Activated CD8-positive, alpha-beta T cell treated with anti-CD3 and anti-CD28 coated beads for 36 hours (primary cell): ENCODE results near the gene IL21R. TPM values are rescaled to one million over a fixed set of nuclear protein-coding genes. Genes with fewer than 3 reads are reported as not detected.
A peak's percentile ranks its signal among the peaks of the same experiment; 100 is the strongest.

ENCODE experiments used
- ATAC-seq: fragments of 200-7000 bp; cut with Tn5 transposase; one replicate; pipeline ENCODE4 v1.10.0; 2021; ENCODE audit warnings: mild to moderate bottlenecking, moderate library complexity
- CTCF ChIA-PET: fragments of 350-600 bp; sonication (Branson Sonifier 250); formaldehyde crosslinking; loops from one replicate; lab custom pipeline; 2021; ENCODE audit warnings: antibody characterized with exemption; lab: Charles Lee
- POLR2A ChIA-PET: fragments of 350-600 bp; sonication (Branson Sonifier 250); formaldehyde crosslinking; loops from one replicate; lab custom pipeline; 2021; ENCODE audit warnings: antibody characterized with exemption; lab: Charles Lee
- DNase-seq: peaks from one replicate; pipeline ENCODE4 v3.0.0-alpha.2; 2020
- H3K27ac Mint-ChIP-seq: one replicate; pipeline ENCODE4 v1.8.0; 2021; ENCODE audit warnings: mild to moderate bottlenecking, mixed read lengths
- H3K27me3 Mint-ChIP-seq: one replicate; pipeline ENCODE4 v1.8.0; 2021; ENCODE audit warnings: mixed read lengths
- H3K36me3 Mint-ChIP-seq: one replicate; pipeline ENCODE4 v1.8.0; 2021; ENCODE audit warnings: low read depth, mixed read lengths
- H3K4me1 Mint-ChIP-seq: one replicate; pipeline ENCODE4 v1.8.0; 2021; ENCODE audit warnings: low read depth, mixed read lengths
- H3K4me3 Mint-ChIP-seq: one replicate; pipeline ENCODE4 v1.8.0; 2021; ENCODE audit warnings: mild to moderate bottlenecking, moderate library complexity, mixed read lengths
- H3K9me3 Mint-ChIP-seq: one replicate; pipeline ENCODE4 v1.8.0; 2021; ENCODE audit warnings: mixed read lengths
- CTCF ChIP-seq: fragments of 200-600 bp; IDR thresholded peaks from one replicate; pipeline ENCODE4 v1.8.0; 2022; ENCODE audit warnings: antibody characterized with exemption, mild to moderate bottlenecking
- intact Hi-C: fragments of 100-400 bp; cut with micrococcal nuclease; formaldehyde crosslinking; loops from one replicate; pipeline ENCODE4 v1.10.0; 2022
- total RNA-seq, 2 experiments: library from RNA; stranded (reverse); gene quantifications; one replicate each; pipeline ENCODE4 v1.2.3, GENCODE V29; 2021

The IL21R gene
- total RNA-seq, 2 experiments from 2014 or later, result 95.6 to 97.2 TPM

- Mint-ChIP-seq H3K4me3 (no peak overlapping the region), H3K27me3 (no peaks in the 10 kb centered on the region), H3K36me3 (peaks cover 34% of the 10 kb centered on the region), H3K27ac (no peak overlapping the region), H3K4me1 (no peaks in the 10 kb centered on the region), H3K9me3 (no peaks in the 10 kb centered on the region)
- CTCF ChIA-PET, result no interaction called here
- POLR2A ChIA-PET, result no interaction called here
- ATAC-seq (no peak), DNase-seq (no peak)
- no peak for TF ChIP-seq CTCF
- intact Hi-C loops, result no loop called here
These were observed 87.9 kb downstream of the IL21R start for GRCh38 chr16:27489906-27490305.

- Mint-ChIP-seq H3K4me3 (no peak overlapping the region), H3K27me3 (no peaks in the 10 kb centered on the region), H3K4me1 (no peaks in the 10 kb centered on the region), H3K9me3 (no peaks in the 10 kb centered on the region), H3K27ac (peak overlapping the region; percentile 71), H3K36me3 (peaks cover 27% of the 10 kb centered on the region)
- TF ChIP-seq CTCF, result no peak
- intact Hi-C loops, result no loop called here
- no peak for ATAC-seq
- ChIA-PET POLR2A (no interaction called here), CTCF (no interaction called here)
- no peak for DNase-seq
These were observed 90.1 kb downstream of the IL21R start for GRCh38 chr16:27491894-27492587.

GRCh38 chr16:27492588-27492979, 90.6 kb downstream of the IL21R start:
- no peak overlapping the region for H3K4me3 Mint-ChIP-seq
- no peak for ATAC-seq
- no peak overlapping the region for H3K27ac Mint-ChIP-seq
- intact Hi-C loops, result no loop called here
- no peaks in the 10 kb centered on the region for H3K4me1 Mint-ChIP-seq
- TF ChIP-seq CTCF, result no peak
- ChIA-PET CTCF (no interaction called here), POLR2A (no interaction called here)
- DNase-seq, result no peak
- H3K36me3 Mint-ChIP-seq, result peaks cover 26% of the 10 kb centered on the region
- H3K27me3 Mint-ChIP-seq, result no peaks in the 10 kb centered on the region
- no peaks in the 10 kb centered on the region for H3K9me3 Mint-ChIP-seq

- intact Hi-C loops, result no loop called here
- Mint-ChIP-seq H3K27ac (no peak overlapping the region), H3K36me3 (peaks cover 22% of the 10 kb centered on the region), H3K9me3 (no peaks in the 10 kb centered on the region), H3K4me1 (no peaks in the 10 kb centered on the region), H3K4me3 (no peak overlapping the region), H3K27me3 (no peaks in the 10 kb centered on the region)
- ATAC-seq, result no peak
- DNase-seq, result no peak
- ChIA-PET CTCF (no interaction called here), POLR2A (interaction anchor here (0.6 kb wide), 1 partner anchor 40 kb away, joined by 3 read pairs; no protein-coding TSS in a partner anchor)
- TF ChIP-seq CTCF, result no peak
These were observed 93.2 kb downstream of the IL21R start for GRCh38 chr16:27495191-27495590.

GRCh38 chr16:27498031-27498825, 96.3 kb downstream of the IL21R start:
- intact Hi-C loops, result no loop called here
- H3K36me3 Mint-ChIP-seq, result peaks cover 26% of the 10 kb centered on the region
- ChIA-PET CTCF (interaction anchor here (1.1 kb wide), 1 partner anchor 13 kb away, joined by 4 read pairs; no protein-coding TSS in a partner anchor), POLR2A (no interaction called here)
- no peak overlapping the region for H3K27ac Mint-ChIP-seq
- H3K4me3 Mint-ChIP-seq, result no peak overlapping the region
- no peak for DNase-seq
- H3K4me1 Mint-ChIP-seq, result no peaks in the 10 kb centered on the region
- no peak for ATAC-seq
- TF ChIP-seq CTCF, result no peak
- H3K27me3 Mint-ChIP-seq, result no peaks in the 10 kb centered on the region
- no peaks in the 10 kb centered on the region for H3K9me3 Mint-ChIP-seq
